Activated naive CD4-positive, alpha-beta T cell treated with anti-CD3 and anti-CD28 coated beads, Interleukin-2, amount 50 U/mL, for 72 hours (primary cell): ENCODE data around the gene LRCOL1. TPM values are rescaled to one million over a fixed set of nuclear protein-coding genes. Genes with fewer than 3 reads are reported as not detected.
"Not testable (repeated sequence)": the region's sequence is repeated elsewhere in the genome, so short reads cannot be mapped to it uniquely, and the experiment has no call there.

ENCODE experiments used
- ATAC-seq, 2 donors: fragments of 150-1000 bp; cut with Tn5 transposase; 2 replicates each; pipeline ENCODE4 v1.10.0; 2021; ENCODE audit warnings: mild to moderate bottlenecking in 2 of 2, moderate library complexity in 2 of 2
- DNase-seq, 2 donors: peaks; one replicate each; pipeline ENCODE4 v3.0.0; 2021 to 2022; ENCODE audit warnings: low spot score in 2 of 2
- H3K27ac Mint-ChIP-seq, 2 donors: one replicate each; pipeline ENCODE4 v1.8.0; 2022; ENCODE audit warnings: mild to moderate bottlenecking in 2 of 2, mixed read lengths in 2 of 2
- H3K36me3 Mint-ChIP-seq, 2 donors: one replicate each; pipeline ENCODE4 v1.8.0; 2022; ENCODE audit warnings: mixed read lengths in 2 of 2
- H3K9me3 Mint-ChIP-seq, 2 donors: one replicate each; pipeline ENCODE4 v1.8.0; 2022; ENCODE audit warnings: mixed read lengths in 2 of 2
- total RNA-seq, 2 donors: library from RNA; stranded (reverse); gene quantifications; one replicate each; pipeline ENCODE4 v1.2.3, GENCODE V29; 2022

The LRCOL1 gene
- total RNA-seq, 2 donors from 2014 or later: not detected

DNA sequence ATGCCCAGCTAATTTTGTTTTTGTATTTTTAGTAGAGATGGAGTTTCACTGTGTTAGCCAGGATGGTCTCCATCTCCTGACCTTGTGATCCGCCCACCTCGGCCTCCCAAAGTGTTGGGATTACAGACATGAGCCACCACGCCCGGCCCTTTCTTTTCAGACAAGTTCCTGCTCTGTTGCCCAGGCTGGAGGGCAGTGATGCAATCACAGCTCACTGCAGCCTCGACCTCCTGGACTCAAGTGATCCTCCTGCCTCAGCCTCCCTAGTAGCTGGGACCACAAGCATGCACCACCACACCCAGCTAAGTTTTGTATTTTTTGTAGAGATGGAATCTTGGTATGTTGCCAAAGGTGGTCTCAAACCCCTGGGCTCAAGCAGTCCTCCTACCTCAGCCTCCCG lies 10.9 kb downstream of the LRCOL1 start:
- not testable (repeated sequence) for H3K9me3 Mint-ChIP-seq, H3K36me3 Mint-ChIP-seq, DNase-seq, H3K27ac Mint-ChIP-seq, ATAC-seq

DNA sequence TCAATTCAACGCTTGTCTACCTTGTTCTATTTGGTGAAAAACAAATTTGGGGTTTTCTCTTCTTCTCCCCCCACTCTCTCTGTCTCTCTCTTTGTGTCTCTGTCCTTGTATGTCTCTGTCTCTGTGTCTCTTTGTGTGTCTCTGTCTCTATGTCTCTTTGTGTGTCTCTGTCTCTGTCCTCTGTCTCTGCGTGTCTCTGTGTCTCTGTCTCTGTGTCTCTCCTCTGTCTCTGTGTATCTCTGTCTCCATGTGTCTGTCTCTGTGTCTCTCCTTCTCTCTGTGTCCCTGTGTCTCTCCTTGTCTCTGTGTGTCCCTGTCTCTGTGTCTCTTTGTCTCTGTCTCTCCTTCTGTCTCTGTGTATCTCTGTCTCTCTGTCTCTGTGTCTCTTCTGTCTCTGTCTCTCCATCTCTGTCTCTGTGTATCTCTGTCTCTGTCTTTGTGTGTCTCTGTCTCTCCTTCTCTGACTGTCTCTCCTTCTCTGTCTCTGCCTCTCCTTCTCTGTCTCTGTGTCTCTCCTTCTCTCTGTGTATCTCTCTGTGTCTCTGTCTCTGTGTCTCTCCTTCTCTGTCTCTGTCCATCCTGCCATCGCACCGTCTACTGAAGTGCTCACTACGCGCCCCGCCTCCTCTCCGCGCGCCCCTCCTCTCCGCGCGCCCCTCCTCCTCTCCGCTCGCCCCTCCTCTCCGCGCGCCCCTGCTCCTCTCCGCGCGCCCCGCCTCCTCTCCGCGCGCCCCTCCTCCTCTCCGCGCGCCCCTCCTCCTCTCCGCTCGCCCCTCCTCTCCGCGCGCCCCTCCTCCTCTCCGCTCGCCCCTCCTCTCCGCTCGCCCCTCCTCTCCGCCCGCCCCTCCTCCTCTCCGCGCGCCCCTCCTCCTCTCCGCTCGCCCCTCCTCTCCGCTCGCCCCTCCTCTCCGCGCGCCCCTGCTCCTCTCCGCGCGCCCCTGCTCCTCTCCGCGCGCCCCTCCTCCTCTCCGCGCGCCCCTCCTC lies 12.8 kb downstream of the LRCOL1 start:
- Mint-ChIP-seq H3K27ac (no peak overlapping the region), H3K36me3 (peaks cover 0 to 6% of the 10 kb centered on the region in 2 donors), H3K9me3 (no peaks in the 10 kb centered on the region)
- DNase-seq (no peak), ATAC-seq (peak in 1 of 2 donors; percentile 49)

DNA sequence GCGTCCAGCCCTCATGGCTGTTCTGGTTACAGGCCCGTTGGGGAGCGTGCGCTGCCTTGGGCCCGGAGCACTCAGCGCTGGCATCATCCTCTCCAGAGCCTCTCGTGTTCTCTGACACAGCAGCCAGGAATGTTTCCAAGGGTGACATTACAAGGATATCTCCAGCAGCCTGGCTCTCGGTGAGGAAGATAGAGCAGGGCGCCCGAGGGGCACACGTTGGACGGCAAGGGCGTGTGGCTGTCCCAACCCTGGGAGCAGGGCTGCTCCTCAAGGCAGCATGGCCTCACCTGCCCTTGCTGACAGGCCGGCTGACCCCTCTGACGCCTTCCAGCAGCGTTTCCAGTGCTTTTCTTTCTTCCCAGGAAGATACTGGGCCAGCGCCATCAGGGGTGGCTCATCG lies 14.4 kb downstream of the LRCOL1 start:
- Mint-ChIP-seq H3K9me3 (no peaks in the 10 kb centered on the region), H3K27ac (no peak overlapping the region), H3K36me3 (peaks cover 0 to 6% of the 10 kb centered on the region in 2 donors)
- DNase-seq: no peak
- ATAC-seq: no peak

DNA sequence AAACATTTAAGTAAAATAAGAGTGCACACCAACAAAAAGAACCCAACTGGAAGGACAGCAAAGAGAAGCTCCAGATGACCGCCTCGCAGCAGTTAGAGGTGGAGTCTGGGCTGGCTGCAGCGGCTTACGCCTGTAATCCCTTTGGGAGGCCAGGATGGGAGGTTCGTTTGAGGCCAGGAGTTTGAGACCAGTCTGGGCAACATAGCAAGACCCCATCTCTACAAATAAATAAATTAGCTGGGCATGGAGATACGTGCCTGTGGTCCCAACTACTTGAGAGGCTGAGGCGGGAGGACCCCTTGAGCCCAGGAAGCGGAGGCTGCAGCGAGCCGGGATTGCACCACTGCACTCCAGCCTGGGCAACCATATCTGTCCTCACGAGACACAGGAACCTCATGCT lies 15.2 kb downstream of the LRCOL1 start:
- H3K36me3 Mint-ChIP-seq: peaks cover 0 to 6% of the 10 kb centered on the region in 2 donors
- no peaks in the 10 kb centered on the region for H3K9me3 Mint-ChIP-seq
- no peak for ATAC-seq

DNA sequence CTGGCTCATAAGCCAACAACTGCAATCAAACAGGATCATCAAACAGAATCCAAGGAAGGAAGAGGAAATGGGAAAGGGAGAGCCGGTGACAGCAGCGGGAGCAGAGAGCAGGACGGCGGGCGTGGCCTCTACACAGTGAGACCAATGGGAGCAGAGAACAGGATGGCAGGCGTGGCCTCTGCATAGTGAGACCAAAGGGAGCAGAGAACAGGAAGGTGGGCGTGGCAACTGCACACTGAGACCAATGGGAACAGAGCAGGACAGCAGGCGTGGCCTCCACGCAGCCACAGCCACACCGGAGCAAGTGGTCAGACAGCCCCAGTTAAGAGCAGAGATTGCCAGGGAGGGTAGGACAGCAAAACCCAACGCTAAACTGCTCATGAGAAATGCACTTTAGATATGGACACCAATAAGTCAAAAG lies 16.4 kb downstream of the LRCOL1 start:
- Mint-ChIP-seq H3K9me3 (no peaks in the 10 kb centered on the region), H3K27ac (no peak overlapping the region), H3K36me3 (peaks cover 0 to 6% of the 10 kb centered on the region in 2 donors)
- ATAC-seq (peak; percentile 66 to 86), DNase-seq (peak in 1 of 2 donors; percentile 34)

More for the DNA sequence above, 15.2 kb downstream of the LRCOL1 start:
- no peak for DNase-seq
- H3K27ac Mint-ChIP-seq: no peak overlapping the region

DNA sequence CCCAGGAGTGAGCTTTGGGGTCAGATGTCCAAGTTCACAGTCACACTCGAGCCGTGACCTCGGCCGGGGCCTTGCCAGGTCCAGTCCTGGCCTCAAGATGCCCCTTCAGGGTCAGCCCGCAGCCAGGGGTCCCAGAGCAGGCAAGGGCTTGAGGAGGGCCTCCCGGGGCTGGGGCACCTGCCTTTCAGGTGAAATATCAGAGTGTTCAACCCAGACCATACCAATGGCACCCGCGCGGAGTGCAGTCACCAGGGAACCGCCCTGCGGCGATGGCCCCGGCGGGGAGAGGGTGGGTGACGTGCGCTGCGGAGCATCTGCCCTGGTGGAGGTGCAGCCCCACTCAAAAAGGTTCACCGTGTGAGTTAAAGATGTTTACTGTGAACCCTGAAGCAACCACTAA lies 16.9 kb downstream of the LRCOL1 start:
- peaks cover 0 to 6% of the 10 kb centered on the region in 2 donors for H3K36me3 Mint-ChIP-seq
- ATAC-seq: no peak
- H3K9me3 Mint-ChIP-seq: no peaks in the 10 kb centered on the region
- H3K27ac Mint-ChIP-seq: no peak overlapping the region
- DNase-seq: no peak

DNA sequence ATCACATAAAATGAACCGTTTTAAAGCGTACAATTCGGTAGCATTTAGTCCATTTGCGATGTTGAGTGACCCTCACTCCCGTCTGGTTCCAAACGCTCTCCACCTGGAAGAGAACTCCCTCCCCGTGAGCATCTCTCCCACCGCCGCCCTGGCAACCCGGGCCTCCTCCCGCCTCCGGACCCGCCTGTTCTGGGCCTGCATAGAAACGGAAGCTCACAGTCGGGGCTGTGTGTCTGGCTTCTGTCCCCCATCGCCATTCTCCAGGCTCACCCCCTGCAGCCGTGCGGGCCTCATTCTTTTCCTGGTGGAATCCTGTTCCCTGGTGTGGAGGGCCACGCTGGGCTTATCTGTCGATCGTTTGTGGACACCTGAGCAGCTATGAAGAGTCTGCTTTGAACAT lies 17.3 kb downstream of the LRCOL1 start:
- Mint-ChIP-seq H3K9me3 (no peaks in the 10 kb centered on the region), H3K27ac (peak overlapping the region in 1 of 2 donors; percentile 50), H3K36me3 (peaks cover 0 to 6% of the 10 kb centered on the region in 2 donors)
- DNase-seq: no peak
- no peak for ATAC-seq

DNA sequence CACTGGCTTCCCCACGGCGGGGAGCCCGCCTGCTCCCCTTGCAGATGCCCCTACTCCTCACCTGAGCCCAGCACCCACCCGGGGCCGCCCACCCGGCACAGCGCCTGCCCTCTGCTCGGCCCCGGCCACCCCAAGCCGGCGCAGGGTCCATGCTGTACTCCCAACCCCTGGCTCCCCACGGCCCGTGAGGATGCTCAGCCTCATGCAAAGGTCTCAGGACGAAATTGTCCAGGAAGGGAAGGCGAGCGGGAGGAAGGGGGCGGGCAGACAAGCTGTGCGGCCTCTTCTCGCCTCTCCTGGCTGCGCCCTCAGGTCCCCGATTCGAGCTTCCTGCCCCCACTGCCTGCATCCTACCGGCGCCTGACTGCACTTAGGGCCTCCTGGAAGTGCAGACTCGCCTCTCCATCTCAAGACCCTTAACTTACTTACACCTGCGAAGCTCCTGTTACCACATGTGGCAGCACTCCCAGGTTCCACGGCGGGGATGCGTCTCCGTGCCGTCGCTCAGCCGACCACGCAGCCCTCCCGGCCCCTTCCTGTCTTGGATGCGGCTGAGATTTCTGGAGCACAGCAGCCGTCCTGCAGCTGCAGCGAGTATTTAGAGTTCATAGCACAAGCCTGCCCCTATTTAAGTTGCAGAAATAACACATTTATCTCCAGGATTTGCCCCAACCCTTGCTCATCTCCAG lies 18.0 kb downstream of the LRCOL1 start:
- Mint-ChIP-seq H3K36me3 (peaks cover 0 to 3% of the 10 kb centered on the region in 2 donors), H3K27ac (peak overlapping the region in 1 of 2 donors; percentile 50), H3K9me3 (no peaks in the 10 kb centered on the region)
- ATAC-seq (no peak), DNase-seq (no peak)

DNA sequence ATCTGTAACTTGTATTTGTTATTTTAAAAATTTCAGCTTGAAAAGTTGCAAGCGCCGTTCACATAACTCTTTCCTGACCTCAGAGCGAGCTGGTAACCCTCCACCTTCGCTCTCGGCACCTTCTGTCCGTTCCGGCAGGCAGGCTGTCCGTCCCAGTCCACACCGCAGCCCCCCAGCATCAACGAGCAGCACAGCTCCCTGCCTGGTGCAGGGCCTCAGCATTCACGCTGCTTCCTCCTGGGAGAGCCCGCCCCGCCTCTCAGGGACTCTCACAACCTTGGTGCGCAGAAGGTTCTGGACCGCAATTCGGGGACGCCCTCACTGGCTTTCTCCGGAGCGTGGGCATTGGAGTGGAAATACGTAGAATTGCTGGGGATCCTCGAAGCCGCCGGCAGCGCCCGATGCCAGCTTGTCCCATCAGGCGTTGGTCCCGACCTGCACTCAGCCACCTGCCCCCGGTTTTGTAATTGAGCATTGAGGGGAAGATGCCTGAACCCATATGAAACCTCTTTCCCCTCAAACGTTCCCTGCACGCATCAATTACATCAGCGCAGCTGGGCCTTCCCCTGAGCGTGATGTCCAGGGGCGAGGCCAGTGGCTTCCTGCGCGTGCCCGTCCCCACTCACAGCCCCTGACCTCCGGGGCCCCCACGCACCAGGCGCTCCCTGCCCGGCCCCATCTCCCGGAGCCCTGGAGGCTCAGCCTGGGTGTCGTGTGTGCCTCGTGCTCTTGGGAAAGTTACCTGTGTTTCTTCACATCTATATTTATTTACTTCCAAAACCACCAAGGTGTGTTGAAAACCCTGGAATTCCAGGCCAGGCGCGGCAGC lies 19.1 kb downstream of the LRCOL1 start:
- H3K9me3 Mint-ChIP-seq: no peaks in the 10 kb centered on the region
- ATAC-seq (no peak), DNase-seq (no peak)
- H3K27ac Mint-ChIP-seq: no peak overlapping the region
- no peaks in the 10 kb centered on the region for H3K36me3 Mint-ChIP-seq

DNA sequence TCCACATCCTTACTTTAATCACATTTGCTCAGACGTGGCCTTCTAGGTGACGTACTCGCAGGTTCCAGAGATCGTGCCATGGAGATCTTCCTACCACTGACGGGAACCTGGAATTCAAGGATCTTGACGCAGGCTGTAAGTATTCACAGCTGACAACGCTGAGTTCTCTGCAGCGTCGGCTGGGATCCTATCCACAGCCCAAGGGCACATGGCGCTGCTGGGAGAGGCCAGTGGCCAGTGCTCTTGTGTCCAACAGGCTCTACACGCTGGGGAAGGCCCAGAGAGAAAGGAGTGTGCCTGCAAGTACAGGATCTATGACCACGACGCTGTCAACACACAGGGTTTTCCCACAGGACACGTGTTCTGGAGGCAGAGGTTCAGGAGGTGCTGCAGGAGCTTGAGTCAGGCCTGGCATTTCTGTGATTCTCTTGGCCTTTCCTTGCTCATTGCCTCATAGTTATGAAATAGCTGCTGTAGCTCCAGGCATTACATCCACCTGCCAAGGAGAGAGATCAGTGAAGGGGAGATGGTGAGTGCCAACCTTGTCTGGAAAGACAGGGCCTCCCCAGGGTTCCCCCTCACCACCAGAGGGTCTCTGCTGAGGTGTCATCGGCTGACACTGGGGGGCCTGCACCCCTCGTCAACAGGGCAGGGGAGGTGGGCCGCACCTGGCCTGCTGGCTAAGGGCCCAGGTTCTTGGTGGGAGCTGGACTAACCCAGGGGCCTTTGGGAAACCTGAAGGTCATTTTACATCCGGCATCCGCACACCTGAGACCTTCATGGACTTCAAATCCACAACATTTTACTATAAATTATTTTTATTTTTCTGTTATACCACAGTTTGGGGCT lies 21.3 kb downstream of the LRCOL1 start:
- ATAC-seq (no peak), DNase-seq (no peak)
- no peak overlapping the region for H3K27ac Mint-ChIP-seq
- no peaks in the 10 kb centered on the region for H3K36me3 Mint-ChIP-seq
- H3K9me3 Mint-ChIP-seq: no peaks in the 10 kb centered on the region

DNA sequence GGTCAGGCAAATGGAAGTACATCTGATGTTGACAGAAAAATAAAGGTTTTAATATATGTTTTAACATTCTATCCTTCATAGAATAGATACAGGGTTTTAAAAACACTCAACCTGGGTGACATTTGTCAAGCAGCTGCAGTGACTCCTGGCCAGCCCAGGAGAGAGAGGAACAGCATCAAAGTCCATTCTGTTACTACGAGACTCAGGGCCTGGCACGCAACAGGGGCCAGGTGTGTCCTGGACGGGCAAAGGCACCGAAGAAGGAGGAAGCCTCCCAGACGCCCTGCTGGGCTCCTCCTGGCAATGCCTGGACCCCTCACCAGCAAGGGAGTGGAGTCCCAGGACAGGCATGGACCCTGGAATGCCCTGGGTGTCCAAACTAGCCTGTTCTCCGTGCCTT lies 22.1 kb downstream of the LRCOL1 start:
- ATAC-seq (no peak), DNase-seq (no peak)
- Mint-ChIP-seq H3K9me3 (no peaks in the 10 kb centered on the region), H3K36me3 (no peaks in the 10 kb centered on the region), H3K27ac (no peak overlapping the region)

DNA sequence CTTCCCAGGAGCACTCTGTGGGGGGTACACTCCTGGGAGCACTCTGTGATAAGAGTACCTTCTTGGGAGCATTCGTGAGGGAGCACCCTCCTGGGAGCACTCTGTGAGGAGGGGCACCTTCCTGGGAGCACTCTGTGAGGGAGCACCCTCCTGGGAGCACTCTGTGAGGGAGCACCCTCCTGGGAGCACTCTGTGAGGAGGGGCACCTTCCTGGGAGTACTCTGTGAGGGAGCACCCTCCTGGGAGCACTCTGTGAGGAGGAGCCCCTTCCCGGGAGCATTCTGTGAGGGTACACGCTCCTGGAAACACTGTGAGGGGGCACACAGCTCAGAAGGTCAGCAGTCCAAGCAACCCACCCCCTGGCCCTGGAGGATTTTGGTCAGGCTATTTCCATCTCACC lies 22.6 kb downstream of the LRCOL1 start:
- DNase-seq: no peak
- Mint-ChIP-seq H3K27ac (no peak overlapping the region), H3K36me3 (no peaks in the 10 kb centered on the region), H3K9me3 (no peaks in the 10 kb centered on the region)
- ATAC-seq: no peak

DNA sequence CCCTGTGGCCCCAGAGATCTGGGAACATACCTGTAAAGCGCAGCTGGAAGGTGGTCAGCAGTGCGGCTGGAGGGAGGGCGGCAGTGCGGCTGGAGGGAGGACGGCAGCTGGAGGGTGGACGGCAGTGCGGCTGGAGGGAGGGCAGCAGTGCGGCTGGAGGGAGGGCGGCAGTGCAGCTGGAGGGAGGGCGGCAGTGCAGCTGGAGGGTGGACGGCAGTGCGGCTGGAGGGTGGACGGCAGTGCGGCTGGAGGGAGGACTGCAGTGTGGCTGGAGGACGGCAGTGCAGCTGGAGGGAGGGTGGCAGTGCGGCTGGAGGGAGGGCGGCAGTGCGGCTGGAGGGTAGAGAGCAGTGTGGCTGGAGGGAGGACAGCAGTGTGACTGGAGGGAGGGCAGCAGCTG lies 23.5 kb downstream of the LRCOL1 start:
- Mint-ChIP-seq H3K36me3 (no peaks in the 10 kb centered on the region), H3K9me3 (no peaks in the 10 kb centered on the region), H3K27ac (no peak overlapping the region)
- DNase-seq (no peak), ATAC-seq (no peak)

DNA sequence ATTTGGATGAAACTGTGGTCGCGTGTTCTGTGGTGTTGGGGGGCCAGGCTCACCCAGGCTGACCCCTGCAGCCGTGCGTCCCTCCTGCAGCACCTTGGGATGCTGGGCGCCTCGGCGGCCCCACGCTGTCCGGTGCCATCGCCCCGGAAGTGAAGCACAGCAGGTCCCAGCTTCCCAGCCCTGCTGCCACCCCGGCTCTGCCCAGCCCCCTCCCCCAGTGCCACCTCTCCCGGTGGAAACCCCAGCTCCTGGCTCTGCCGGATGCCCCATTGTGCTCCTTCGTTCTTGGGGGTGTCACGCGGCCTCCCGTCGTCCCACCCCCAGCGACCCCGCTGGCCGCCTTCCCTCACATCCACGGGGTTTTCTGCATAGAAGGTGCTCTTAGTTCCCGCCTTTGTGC lies 25.2 kb downstream of the LRCOL1 start:
- DNase-seq (no peak), ATAC-seq (no peak)
- no peaks in the 10 kb centered on the region for H3K36me3 Mint-ChIP-seq
- H3K27ac Mint-ChIP-seq: no peak overlapping the region
- H3K9me3 Mint-ChIP-seq: no peaks in the 10 kb centered on the region

DNA sequence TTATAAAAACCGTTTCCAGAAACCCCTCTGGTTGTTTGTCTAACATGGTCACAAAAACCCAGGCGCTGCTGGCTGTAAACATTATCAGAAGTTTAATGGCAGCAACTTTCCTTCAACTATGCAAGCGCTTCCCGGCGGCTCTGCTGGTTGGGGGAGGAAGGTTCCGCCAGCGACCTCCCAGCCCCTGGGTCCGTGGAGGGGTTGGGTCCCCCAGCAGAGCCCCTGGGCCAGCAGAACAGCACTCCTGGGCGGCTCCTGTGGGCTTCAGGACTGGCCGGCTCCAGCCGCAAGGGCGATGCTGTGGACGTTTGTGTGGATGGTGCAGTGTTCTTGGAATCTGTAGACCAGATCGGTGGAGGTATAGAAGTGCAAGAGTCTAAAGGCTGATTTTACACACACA lies 26.0 kb downstream of the LRCOL1 start:
- no peaks in the 10 kb centered on the region for H3K9me3 Mint-ChIP-seq
- no peaks in the 10 kb centered on the region for H3K36me3 Mint-ChIP-seq
- no peak for ATAC-seq
- DNase-seq: no peak
- no peak overlapping the region for H3K27ac Mint-ChIP-seq

DNA sequence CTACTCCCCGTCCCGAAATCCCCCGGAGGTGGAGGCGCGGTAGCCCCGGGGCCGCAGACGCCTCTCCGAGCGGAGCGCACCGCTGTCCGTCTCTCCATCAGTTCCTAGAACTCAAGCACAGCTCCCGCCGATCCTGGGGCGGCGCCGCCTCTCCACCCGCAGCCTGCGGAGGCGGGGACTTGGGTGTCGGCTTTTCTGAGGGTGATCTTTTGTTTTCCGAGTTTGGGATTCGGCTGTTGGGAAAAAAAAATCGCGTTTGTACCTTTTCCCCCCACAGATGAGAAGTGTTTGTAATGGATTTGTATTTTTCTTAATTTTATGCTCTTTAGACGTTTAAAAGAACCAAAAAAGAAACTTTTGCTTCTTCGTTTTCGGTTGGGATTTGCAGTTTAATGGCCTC lies 26.6 kb downstream of the LRCOL1 start:
- H3K27ac Mint-ChIP-seq: no peak overlapping the region

More for the DNA sequence above, 26.6 kb downstream of the LRCOL1 start:
- DNase-seq (no peak), ATAC-seq (no peak)
- Mint-ChIP-seq H3K9me3 (no peaks in the 10 kb centered on the region), H3K36me3 (no peaks in the 10 kb centered on the region)
